LNCAP (cell line): ENCODE data around the gene PRKAB2.

Experiments
- TF ChIP-seq, protein P1 (sequence below): fragments of 450-650 bp; IDR thresholded peaks from 2 replicates; pipeline ENCODE4 v1.5.1; 2017; ENCODE audit warnings: mild to moderate bottlenecking

The PRKAB2 gene

DNA sequence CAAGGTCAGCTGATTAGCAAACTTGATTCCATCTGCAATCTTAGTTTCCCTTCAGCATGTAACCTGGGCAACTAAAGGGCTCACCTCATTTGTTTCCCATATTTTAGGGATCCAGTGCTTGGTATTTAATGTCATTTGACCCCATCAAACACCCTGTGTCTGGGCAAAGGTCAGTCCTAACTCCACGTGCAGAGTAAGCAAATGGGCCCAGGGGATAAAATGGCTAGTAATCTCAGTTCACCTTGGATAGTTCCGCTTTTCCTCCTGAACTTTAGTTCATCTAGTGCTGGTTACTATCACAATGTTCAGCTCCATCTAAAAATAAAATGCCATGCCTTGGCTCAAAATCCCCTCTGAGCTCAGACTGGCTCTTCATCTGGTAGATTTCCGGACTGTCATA lies 19.5 kb downstream of the PRKAB2 start:
- TF ChIP-seq, protein P1, sequence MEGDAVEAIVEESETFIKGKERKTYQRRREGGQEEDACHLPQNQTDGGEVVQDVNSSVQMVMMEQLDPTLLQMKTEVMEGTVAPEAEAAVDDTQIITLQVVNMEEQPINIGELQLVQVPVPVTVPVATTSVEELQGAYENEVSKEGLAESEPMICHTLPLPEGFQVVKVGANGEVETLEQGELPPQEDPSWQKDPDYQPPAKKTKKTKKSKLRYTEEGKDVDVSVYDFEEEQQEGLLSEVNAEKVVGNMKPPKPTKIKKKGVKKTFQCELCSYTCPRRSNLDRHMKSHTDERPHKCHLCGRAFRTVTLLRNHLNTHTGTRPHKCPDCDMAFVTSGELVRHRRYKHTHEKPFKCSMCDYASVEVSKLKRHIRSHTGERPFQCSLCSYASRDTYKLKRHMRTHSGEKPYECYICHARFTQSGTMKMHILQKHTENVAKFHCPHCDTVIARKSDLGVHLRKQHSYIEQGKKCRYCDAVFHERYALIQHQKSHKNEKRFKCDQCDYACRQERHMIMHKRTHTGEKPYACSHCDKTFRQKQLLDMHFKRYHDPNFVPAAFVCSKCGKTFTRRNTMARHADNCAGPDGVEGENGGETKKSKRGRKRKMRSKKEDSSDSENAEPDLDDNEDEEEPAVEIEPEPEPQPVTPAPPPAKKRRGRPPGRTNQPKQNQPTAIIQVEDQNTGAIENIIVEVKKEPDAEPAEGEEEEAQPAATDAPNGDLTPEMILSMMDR, result no peak

DNA sequence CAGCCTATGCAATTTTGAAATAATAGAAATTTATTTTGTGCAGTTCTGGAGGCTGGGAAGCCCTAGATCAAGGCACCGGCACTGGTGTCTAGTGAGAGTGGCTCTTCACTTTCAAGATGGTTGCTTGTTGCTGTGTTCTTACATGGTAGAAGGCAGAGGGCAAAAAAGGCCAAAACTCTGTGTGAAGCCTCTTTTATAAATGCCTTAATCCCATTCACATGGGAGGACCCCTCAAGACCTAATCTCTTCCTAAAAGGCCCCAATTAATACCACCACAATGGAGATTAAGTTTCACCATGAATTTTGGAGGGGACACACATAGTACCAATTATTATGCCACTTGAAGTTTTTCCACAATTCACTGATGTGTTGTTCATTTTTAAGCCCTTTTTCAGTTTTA lies 21.0 kb downstream of the PRKAB2 start:
- TF ChIP-seq, protein P1, result no peak

DNA sequence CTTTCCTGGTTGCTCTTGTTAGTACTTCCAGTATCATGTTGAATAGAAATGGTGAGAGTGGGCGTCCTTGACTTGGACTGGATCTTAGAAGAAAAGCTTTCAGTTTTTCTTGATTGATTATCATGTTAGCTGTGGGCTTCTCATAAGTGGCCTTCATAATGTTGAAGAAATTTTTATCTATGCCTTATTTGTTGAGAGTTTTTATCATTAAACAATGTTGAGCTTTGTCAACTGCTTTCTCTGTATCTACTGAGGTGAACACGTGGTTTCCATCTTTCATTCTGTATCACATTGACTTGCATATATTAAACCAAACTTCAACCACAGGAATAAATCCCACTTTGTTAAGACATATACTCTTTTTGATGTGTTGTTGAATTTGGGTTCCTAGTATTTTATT lies 29.4 kb downstream of the PRKAB2 start:
- TF ChIP-seq, protein P1, result no peak

DNA sequence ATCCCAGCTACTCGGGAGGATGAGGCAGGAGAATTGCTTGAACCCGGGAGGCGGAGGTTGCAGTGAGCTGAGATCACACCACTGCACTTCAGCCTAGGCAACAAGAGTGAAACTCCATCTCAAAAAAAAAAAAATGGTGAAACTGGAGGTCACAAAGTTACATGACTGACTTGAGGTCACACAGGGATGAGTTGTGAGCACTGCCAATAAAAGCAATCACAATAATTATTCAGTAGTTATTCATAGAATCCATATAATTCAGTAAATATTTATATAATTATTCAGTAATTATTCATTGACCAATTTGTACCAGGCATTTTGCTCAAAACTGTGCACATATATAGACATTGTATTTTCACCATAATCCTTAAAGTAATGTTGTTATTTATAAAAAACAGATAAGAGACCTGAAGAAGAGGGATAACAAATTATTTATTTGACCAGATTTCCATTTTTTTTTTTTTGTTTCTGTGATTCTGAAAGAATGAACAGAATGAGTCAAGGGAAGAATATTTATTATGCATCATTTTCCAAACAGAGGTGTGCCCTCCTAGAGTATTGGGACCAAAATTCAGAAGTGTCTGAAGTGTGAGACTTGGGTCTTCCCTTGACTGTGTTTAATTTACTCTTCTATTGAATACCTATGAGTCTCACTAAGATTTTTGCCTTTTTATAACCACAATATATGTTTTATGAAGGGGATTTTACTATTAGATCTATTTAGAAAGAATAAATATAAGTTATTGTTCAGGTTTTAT lies 43.0 kb downstream of the PRKAB2 start:
- TF ChIP-seq, protein P1, result no peak

DNA sequence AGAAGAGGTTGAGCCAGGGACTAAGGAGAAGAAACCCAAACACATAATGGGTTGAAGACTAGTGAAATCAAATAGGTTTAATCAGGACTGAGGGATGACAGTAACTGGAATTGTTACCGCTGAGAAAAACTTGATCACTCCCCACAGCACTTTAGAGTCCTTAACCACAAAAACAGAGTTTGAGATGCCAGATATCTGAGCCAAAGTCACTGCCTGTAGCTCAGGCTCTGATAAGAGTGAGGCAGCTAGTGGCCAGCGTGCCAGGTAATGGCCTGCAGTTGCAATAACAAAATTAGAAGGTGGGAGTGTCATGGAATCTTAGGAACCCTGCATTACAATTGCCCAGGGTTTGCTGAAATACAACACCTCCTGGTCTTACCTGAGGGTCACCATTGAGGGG lies 48.0 kb downstream of the PRKAB2 start:
- TF ChIP-seq, protein P1, result no peak

DNA sequence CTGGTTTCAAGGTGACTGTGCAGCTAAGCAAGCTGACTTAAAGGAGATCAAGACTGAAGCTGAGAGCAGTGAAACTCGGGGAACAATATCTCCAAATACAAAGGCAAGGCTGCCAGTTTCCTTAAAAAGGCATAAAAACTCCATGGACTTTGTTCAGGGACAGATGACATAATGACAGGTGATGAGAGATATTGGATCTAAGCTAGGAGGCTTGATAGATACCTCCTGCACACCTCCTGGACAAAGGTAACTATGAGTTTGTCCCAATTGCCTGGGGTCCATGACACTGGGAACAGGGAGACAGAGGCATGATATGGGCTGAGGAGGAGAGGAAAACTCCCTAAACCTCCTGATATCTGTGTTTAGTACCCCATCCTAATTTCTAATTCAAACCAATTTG lies 55.2 kb downstream of the PRKAB2 start:
- TF ChIP-seq, protein P1, result no peak

DNA sequence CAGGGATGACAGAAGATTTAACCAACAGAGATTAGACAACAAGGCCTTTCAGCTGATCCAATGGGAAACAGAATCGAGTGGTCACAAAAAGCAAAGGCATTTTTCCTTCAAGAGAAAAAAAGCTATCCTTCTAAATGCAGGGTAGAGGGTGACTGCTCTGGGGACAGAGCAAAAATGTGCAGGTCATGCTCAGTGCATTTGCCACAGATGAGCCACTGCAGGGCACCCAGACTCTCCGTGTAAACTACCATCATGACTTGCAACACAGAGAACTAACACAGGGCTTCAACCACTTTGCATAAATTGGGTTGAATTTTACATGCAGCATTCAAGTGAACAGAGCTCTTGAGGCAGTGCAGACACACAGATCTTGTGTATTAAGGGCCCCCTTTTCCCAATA lies 56.8 kb downstream of the PRKAB2 start:
- TF ChIP-seq, protein P1, result no peak
